ENCODE measurements around the gene ACP2.
"Not testable (repeated sequence)": the region's sequence is repeated elsewhere in the genome, so short reads cannot be mapped to it uniquely, and the experiment has no call there.

The ACP2 gene

DNA sequence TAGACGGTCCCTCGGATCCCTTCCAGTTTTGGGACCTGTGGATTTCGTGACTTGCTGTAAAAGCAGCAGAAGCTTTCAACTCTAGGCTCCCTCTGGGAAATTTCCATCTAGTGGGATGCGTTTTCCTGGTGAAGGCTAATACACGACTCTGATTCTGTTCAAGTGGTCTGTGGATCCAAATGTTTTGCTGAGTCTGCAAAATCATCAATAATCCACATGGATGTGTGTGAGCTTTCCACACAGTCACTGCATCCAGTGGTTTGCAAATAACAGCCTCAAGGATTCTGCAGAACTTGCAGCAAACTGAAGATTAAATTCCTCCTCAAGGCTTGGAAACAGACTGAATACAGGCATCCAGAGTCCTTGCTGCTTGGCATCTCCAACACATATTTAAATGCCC, 46.0 kb downstream of the ACP2 start:
- no peak overlapping the region for H3K4me3 ChIP-seq (ENCODE audit: low read depth, low read length)
- no peaks in the 10 kb centered on the region for H3K36me3 ChIP-seq (ENCODE audit: control insufficient read depth in 2 of 2, insufficient read depth in 1 of 2, low read length in 2 of 2)
- CTCF ChIA-PET = no interaction called here
- no peaks in the 10 kb centered on the region for H3K4me1 ChIP-seq (ENCODE audit: control insufficient read depth, insufficient read depth, low read length)
- no peak overlapping the region for H3K27ac ChIP-seq (ENCODE audit: extremely low read depth, low read depth, low read length)
- POLR2A ChIA-PET = interaction anchor here (1.0 kb wide), 1 partner anchor 12 kb away, joined by 4 read pairs; the partner anchor contains the start of gene DDB2
- TF ChIP-seq ZNF280D (tag by site-specific recombination; IDR thresholded peaks at IDR 0.05) (no peak), ZNF596 (tag by site-specific recombination; IDR thresholded peaks at IDR 0.05) (no peak), AEBP2 (tag by site-specific recombination; IDR thresholded peaks at IDR 0.05; ENCODE audit: borderline replicate concordance) (no peak), ZNF600 (tag by site-specific recombination; IDR thresholded peaks at IDR 0.05) (no peak), PRDM4 (tag by site-specific recombination; IDR thresholded peaks at IDR 0.05) (no peak), EGR2 (tag by site-specific recombination; IDR thresholded peaks at IDR 0.05; ENCODE audit: low read depth) (no peak)
- TF ChIP-seq, protein P1, sequence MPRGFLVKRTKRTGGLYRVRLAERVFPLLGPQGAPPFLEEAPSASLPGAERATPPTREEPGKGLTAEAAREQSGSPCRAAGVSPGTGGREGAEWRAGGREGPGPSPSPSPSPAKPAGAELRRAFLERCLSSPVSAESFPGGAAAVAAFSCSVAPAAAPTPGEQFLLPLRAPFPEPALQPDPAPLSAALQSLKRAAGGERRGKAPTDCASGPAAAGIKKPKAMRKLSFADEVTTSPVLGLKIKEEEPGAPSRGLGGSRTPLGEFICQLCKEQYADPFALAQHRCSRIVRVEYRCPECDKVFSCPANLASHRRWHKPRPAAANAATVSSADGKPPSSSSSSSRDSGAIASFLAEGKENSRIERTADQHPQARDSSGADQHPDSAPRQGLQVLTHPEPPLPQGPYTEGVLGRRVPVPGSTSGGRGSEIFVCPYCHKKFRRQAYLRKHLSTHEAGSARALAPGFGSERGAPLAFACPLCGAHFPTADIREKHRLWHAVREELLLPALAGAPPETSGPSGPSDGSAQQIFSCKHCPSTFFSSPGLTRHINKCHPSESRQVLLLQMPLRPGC (tag by site-specific recombination; IDR thresholded peaks at IDR 0.05) = no peak
- TF ChIP-seq, protein P2, sequence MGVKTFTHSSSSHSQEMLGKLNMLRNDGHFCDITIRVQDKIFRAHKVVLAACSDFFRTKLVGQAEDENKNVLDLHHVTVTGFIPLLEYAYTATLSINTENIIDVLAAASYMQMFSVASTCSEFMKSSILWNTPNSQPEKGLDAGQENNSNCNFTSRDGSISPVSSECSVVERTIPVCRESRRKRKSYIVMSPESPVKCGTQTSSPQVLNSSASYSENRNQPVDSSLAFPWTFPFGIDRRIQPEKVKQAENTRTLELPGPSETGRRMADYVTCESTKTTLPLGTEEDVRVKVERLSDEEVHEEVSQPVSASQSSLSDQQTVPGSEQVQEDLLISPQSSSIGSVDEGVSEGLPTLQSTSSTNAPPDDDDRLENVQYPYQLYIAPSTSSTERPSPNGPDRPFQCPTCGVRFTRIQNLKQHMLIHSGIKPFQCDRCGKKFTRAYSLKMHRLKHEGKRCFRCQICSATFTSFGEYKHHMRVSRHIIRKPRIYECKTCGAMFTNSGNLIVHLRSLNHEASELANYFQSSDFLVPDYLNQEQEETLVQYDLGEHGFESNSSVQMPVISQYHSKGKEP (tag by site-specific recombination; IDR thresholded peaks at IDR 0.05) = no peak
- H3K9me3 ChIP-seq (ENCODE audit: control insufficient read depth, insufficient read depth, low read depth, low read length) = no peaks in the 10 kb centered on the region

DNA sequence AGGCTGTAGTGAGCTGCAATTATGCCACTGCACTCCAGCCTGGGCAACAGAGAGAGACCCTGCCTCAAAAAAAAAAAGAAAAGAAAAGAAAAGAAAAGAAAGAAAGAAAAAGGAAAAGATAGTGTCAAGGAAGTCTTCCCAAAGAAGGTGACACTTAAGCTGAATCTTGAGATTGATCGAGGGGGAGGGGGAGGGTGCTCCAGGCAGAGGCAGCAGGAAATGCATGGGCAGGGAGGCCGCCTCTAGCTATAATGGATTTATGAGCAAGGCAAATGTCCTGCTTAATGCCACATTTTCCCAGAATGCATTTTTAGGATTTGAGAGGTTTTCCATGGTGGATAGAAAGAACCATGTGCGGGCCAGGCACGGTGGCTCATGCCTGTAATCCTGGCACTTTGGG, 47.6 kb downstream of the ACP2 start:
- Histone ChIP-seq H3K4me1 (ENCODE audit: control insufficient read depth, insufficient read depth, low read length) (no peaks in the 10 kb centered on the region), H3K36me3 (ENCODE audit: control insufficient read depth in 2 of 2, insufficient read depth in 1 of 2, low read length in 2 of 2) (no peaks in the 10 kb centered on the region), H3K9me3 (ENCODE audit: control insufficient read depth, insufficient read depth, low read depth, low read length) (no peaks in the 10 kb centered on the region), H3K27ac (ENCODE audit: extremely low read depth, low read depth, low read length) (no peak overlapping the region), H3K4me3 (ENCODE audit: low read depth, low read length) (no peak overlapping the region)
- ChIA-PET CTCF (no interaction called here), POLR2A (interaction anchor here (1.1 kb wide), 1 partner anchor 13 kb away, joined by 4 read pairs; no protein-coding TSS in a partner anchor)
- no peak for TF ChIP-seq TRIM28 (IDR thresholded peaks at IDR 0.05; ENCODE audit: borderline replicate concordance, low read length)
- TF ChIP-seq ZNF184 (tag by site-specific recombination; IDR thresholded peaks at IDR 0.05) = no peak
- TF ChIP-seq ZNF610 (tag by site-specific recombination; IDR thresholded peaks at IDR 0.05; ENCODE audit: borderline replicate concordance) = no peak
- no peak for TF ChIP-seq ZNF571 (tag by site-specific recombination; IDR thresholded peaks at IDR 0.05)
- TF ChIP-seq ZBTB21 (tag by site-specific recombination; IDR thresholded peaks at IDR 0.05) = no peak
- no peak for TF ChIP-seq ZNF239 (tag by site-specific recombination; IDR thresholded peaks at IDR 0.05)
- no peak for TF ChIP-seq HOXA7 (CRISPR knock-in tag; IDR thresholded peaks at IDR 0.05; ENCODE audit: borderline replicate concordance)
- TF ChIP-seq ZNF501 (tag by site-specific recombination; IDR thresholded peaks at IDR 0.05) = no peak
- TF ChIP-seq ZNF514 (tag by site-specific recombination; IDR thresholded peaks at IDR 0.05) = no peak
- no peak for TF ChIP-seq ZNF837 (tag by site-specific recombination; IDR thresholded peaks at IDR 0.05)
- TF ChIP-seq ZNF174 (tag by site-specific recombination; IDR thresholded peaks at IDR 0.05) = no peak
- no peak for TF ChIP-seq ZNF354C (tag by site-specific recombination; IDR thresholded peaks at IDR 0.05; ENCODE audit: borderline replicate concordance, low read depth)
- no peak for TF ChIP-seq ZNF623 (tag by site-specific recombination; IDR thresholded peaks at IDR 0.05)
- TF ChIP-seq TCF7L2 (IDR thresholded peaks at IDR 0.05; ENCODE audit: borderline replicate concordance, low read depth, low read length) = no peak
- TF ChIP-seq ZNF776 (tag by site-specific recombination; IDR thresholded peaks at IDR 0.05; ENCODE audit: borderline replicate concordance) = no peak
- no peak for TF ChIP-seq ZNF146 (tag by site-specific recombination; IDR thresholded peaks at IDR 0.05)

DNA sequence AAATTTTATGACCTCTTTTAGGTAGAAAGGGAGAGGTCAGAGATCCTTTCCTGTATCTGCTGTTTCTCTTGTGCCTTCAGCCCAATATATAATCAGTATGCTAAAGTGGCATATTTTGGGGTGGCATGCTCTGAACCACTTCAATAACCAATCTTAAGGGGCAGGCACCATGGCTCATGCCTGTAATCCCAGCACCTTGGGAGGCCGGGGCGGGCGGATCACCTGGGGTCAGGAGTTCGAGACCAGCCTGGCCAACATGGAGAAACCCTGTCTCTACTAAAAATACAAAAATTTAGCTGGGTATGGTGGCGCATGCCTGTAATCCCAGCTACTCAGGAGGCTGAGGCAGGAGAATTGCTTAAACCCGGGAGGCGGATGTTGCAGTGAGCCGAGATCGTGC, 50.5 kb downstream of the ACP2 start:
- H3K9me3 ChIP-seq (ENCODE audit: control insufficient read depth, insufficient read depth, low read depth, low read length); H3K27ac ChIP-seq (ENCODE audit: extremely low read depth, low read depth, low read length); H3K4me3 ChIP-seq (ENCODE audit: low read depth, low read length); CTCF ChIA-PET; H3K36me3 ChIP-seq (ENCODE audit: control insufficient read depth in 2 of 2, insufficient read depth in 1 of 2, low read length in 2 of 2); H3K4me1 ChIP-seq (ENCODE audit: control insufficient read depth, insufficient read depth, low read length); POLR2A ChIA-PET: not testable (repeated sequence)
